ENCODE results near the gene OR4M1.
"Not testable (repeated sequence)": the region's sequence is repeated elsewhere in the genome, so short reads cannot be mapped to it uniquely, and the experiment has no call there.

OR4M1 gene, protein sequence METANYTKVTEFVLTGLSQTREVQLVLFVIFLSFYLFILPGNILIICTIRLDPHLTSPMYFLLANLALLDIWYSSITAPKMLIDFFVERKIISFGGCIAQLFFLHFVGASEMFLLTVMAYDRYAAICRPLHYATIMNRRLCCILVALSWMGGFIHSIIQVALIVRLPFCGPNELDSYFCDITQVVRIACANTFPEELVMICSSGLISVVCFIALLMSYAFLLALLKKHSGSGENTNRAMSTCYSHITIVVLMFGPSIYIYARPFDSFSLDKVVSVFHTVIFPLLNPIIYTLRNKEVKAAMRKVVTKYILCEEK

DNA sequence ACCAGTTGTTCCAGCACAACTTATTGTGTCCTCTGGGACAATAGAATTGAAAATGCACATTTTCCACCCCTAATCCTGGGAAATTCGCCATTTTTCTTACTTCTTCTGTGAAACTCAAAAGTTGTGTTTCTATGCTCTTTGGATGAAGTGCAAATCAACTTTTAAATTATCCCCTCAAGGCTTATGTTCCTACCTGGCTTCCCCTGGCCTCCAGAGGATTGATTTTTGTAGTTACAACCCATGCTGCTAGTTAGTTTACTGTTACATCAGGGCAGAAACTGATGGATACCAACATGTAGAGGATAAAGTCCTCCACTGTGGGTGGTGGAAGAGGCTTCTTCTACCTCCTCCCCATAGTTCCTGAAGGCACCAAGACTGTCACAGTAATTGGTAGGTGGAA, at the start of gene OR4M1:
Gene OR4M1, plus strand, starts transcription at position 301 of the 400 bp plus-strand sequence. CDS start 6,819 bp downstream, outside the sequence.
- DNase-seq (ENCODE audit: low read depth): not testable (repeated sequence)

DNA sequence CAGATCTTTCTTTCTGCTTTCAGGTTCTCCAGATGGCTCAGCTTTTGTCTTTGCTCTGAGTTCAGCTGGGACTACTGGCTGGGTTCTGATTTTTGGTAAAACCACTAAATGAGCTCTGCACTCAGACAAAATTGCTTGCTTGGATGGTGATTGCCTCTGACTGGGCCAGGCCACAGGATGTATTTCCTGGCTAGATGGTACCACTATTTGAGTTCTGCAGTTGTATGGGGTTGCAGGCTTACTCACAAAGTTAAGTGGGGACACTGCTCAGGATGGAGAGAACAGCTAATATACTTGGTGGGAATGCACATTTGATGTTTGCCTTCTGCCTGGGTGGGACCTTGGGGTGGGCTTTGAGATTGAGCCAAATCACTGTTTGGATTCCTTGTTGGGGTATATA, 43.9 kb upstream of the OR4M1 start:
- no peak overlapping the region for H3K4me3 ChIP-seq (ENCODE audit: low read depth, low read length)
- TF ChIP-seq, protein P1, sequence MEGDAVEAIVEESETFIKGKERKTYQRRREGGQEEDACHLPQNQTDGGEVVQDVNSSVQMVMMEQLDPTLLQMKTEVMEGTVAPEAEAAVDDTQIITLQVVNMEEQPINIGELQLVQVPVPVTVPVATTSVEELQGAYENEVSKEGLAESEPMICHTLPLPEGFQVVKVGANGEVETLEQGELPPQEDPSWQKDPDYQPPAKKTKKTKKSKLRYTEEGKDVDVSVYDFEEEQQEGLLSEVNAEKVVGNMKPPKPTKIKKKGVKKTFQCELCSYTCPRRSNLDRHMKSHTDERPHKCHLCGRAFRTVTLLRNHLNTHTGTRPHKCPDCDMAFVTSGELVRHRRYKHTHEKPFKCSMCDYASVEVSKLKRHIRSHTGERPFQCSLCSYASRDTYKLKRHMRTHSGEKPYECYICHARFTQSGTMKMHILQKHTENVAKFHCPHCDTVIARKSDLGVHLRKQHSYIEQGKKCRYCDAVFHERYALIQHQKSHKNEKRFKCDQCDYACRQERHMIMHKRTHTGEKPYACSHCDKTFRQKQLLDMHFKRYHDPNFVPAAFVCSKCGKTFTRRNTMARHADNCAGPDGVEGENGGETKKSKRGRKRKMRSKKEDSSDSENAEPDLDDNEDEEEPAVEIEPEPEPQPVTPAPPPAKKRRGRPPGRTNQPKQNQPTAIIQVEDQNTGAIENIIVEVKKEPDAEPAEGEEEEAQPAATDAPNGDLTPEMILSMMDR (conservative IDR thresholded peaks at IDR 0.05; ENCODE audit: low read depth, low read length): no peak
- DNase-seq (ENCODE audit: low read depth): no peak

More for the DNA sequence above, at the start of gene OR4M1:
- H3K4me3 ChIP-seq (ENCODE audit: low read depth, low read length): not testable (repeated sequence)

DNA sequence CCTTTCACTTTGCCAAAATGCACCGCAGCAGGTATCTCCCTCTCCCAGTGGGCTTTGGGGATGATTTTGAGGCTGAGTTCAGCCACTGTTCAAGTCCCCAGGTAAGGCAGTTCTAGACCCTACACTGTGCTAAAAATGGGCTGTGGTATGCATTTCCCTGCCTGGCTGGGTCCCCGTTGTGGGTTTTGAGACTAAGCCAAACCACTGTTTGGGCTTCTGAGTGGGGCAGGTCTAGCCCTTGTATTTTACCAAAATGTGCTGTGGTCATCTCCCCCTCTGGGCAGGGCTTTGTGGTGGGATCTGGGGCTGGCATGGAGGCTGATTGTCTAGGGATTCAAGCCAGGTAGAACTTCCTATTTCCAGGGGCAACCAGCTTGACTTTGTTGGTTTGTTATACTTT, 43.5 kb upstream of the OR4M1 start:
- TF ChIP-seq, protein P1 (conservative IDR thresholded peaks at IDR 0.05; ENCODE audit: low read depth, low read length): no peak
- no peak for DNase-seq (ENCODE audit: low read depth)
- H3K4me3 ChIP-seq (ENCODE audit: low read depth, low read length): no peak overlapping the region

DNA sequence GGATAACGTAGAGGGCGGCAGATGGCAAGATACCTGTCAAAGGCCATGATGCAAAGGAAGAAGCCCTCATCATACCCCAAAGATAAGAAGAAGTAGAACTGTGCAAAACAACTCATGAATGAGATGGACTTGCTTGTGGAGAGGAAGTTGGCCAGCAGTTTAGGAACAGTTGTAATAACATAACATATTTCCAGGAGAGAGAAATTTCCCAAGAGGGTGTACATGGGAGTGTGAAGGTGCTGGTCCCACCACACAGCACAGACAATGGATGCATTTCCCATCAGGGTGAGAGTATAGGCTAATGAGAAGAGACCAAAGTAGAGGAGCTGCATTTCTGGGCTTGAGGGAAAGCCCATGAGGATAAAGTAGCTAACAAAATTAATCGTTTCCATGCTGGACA, 39.4 kb upstream of the OR4M1 start:
- DNase-seq (ENCODE audit: low read depth); H3K4me3 ChIP-seq (ENCODE audit: low read depth, low read length): not testable (repeated sequence)

GRCh38 chr14:19743256-19743655, 30.0 kb upstream of the OR4M1 start, which contains the start of gene OR4Q3:
OR4Q3 (plus strand) TSS chr14:19743571.
- DNase-seq (ENCODE audit: low read depth): no peak
- TF ChIP-seq, protein P1 (conservative IDR thresholded peaks at IDR 0.05; ENCODE audit: low read depth, low read length): no peak
- H3K4me3 ChIP-seq (ENCODE audit: low read depth, low read length): no peak within 1 kb of the TSS

DNA sequence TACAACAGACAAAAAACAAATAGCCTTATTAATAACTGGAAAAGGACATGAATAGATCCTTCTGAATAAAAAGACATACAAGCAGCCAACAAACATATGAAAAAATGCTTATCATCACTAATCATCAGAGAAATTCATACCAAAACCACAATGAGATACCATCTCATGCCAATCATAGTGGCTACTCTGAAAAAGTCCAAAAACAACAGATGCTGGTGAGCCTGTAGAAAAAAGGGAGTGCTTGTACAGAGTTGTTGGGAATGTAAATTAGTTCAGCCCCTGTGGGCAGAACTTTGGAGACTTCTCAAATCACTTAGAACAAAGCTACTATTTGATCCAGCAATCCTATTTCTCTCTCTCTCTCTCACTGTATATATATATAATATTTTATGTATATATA, 21.0 kb upstream of the OR4M1 start:
- DNase-seq (ENCODE audit: low read depth); H3K4me3 ChIP-seq (ENCODE audit: low read depth, low read length): not testable (repeated sequence)

DNA sequence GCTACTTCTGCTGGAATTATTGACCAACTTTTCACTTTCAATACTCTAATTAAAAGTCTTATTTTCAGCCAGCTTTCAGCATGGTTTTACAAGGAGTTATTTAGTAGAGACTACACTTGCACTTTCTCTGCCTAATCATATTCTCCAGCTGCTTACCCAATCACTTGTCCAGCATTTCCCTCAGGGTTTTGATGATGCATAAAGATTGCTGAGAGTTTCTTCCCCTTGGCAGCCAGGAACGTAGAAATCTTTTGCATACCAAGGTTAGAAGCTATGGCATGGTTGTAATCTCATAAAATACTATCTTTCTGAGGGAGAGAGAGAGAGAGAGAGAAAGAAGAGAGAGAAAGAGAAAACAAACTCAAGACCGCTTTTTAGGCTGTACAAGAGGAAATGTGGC, 19.1 kb upstream of the OR4M1 start:
- H3K4me3 ChIP-seq (ENCODE audit: low read depth, low read length): no peak overlapping the region
- DNase-seq (ENCODE audit: low read depth): no peak
- TF ChIP-seq, protein P1 (conservative IDR thresholded peaks at IDR 0.05; ENCODE audit: low read depth, low read length): no peak

DNA sequence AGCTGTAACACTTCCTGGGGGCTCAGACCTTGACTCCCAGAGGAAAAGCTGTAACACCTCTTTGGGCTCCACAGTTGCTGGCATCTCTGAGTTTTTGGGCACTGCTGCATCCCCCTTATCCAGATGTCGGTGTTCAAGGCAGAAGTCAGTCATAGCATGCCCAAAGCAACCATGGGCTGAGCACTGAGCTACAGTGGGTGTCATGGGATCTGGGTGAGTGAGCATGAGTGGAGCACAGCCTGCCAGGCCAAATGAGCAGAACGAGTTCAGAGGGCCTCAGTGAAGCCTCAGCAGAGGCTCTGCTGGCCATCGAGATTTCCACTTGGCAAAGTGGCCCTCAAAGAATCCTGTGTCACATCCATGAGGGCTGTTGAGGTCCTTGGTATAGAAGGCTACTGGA, 1.8 kb upstream of the OR4M1 start:
- H3K4me3 ChIP-seq (ENCODE audit: low read depth, low read length); DNase-seq (ENCODE audit: low read depth): not testable (repeated sequence)

DNA sequence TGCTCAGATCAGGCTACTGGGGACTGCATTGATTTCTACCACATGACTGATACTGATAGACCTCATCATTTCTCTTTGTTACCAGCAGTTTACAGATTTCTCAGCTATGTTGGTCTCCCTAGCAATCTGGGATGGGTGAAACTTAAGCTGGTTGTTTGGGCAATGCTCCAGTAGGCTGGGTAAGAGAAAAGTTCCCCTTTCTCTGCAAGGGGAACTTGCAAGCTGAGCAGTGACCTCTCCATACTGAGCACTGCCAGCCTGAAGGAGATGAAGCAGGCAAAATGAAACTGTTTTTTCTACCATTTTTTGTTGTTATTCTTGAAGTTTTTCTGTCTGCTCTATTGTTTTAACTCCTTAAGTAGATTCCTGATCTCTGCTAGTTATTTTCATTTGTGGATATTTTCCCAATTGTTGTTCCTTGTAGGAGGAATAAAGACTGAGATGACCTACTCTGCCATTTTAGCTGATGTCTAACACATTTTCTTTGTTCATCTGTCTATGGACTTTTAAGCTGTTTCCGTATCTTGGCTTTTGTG, 1.3 kb upstream of the OR4M1 start:
- TF ChIP-seq, protein P1 (conservative IDR thresholded peaks at IDR 0.05; ENCODE audit: low read depth, low read length): no peak
- no peak for DNase-seq (ENCODE audit: low read depth)

DNA sequence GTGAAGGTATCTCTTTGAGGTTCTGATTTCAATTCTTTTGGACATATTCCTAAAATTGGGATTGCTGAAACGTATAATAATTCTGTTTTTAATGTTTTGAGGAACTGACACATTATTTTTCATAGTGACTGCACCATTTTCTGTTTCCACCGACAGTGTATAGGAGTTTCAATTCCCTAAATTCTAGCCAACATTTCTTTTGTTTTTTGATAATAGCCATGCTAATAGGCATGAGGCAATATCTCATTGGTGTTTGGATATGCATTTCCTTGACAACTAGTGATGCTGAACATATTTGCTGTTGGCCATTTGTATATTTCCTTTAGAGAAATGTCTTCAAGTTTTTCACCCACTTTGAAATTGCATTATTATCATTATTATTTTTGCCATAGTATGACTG, 850 bp upstream of the OR4M1 start:
- not testable (repeated sequence) for H3K4me3 ChIP-seq (ENCODE audit: low read depth, low read length); DNase-seq (ENCODE audit: low read depth)

More for the DNA sequence above, 1.3 kb upstream of the OR4M1 start:
- H3K4me3 ChIP-seq (ENCODE audit: low read depth, low read length): no peak overlapping the region
